AG08395 (cell line): ENCODE results near the gene PHACTR3.
A peak's percentile ranks its signal among the peaks of the same experiment; 100 is the strongest.

Source experiments
- DNase-seq: peaks from one replicate; pipeline ENCODE4 v3.0.0; 2012; ENCODE audit warnings: mixed read lengths, low spot score

Gene PHACTR3

GRCh38 chr20:59777331-59777725 is 173.0 kb downstream of the PHACTR3 start:
- DNase-seq, result no peak

DNA sequence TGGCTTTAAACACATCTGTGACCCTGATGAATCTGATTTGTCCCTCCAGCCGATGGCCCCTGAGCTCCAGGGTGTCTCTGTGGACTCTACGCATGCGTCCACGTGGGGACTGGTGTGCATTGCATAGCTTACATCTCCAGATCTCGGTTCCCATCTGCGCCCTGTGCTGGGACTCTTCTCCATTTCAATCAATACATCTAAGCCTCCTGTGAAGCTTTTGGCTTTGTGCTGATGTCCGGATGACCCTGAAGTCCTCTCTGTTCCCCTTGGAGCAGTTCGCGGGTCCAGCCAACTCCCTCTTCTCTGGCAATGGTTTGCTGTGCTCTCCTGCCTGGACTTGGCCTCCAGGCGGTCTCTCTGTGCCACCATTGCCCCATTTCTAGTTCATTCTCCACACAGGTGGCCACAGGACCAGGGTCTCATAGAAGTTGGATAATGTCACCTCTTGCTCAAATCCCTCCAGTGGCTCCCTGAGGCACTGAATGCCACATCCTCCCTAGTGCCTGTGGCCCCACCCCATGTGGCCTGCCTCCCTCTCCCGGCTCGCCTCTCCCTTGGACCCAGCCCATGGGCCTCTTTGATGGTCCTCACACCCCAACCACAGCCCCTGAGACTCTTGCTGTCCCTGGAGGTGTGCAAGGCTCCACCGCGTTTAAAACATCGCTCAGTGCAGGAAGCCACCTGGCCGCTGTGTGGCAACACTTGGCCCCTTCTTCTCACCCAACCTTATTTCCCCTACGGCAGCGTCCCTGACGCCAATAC is 173.7 kb downstream of the PHACTR3 start:
- no peak for DNase-seq

DNA sequence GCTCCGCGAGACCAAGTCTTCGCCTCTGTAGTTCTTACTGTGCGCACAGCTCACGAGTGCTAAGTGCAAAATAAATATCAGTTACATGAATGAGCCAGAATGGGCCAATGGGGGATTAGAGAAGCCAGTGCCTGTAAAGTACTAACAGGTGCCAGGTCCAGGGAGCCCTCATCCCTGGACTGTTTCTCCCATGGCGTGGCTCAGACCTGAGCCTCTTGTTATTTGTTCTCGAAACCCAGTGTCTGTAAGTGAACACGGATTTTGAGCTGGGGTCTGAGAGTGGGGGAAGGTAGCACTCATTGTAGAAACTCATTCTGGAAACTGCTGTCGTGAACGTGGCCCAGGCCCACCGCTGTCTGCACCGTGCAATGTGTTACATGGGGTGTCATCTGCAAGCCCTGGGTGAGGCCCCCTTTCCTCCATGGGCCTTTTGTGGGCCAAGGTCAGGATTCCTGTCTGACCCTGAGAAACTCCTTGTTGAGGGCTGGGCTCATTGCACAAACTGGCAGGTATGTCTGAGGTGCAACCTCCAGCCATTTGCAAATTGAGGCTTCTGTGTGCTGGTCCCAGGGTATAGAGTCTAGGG is 174.4 kb downstream of the PHACTR3 start:
- DNase-seq, result no peak

DNA sequence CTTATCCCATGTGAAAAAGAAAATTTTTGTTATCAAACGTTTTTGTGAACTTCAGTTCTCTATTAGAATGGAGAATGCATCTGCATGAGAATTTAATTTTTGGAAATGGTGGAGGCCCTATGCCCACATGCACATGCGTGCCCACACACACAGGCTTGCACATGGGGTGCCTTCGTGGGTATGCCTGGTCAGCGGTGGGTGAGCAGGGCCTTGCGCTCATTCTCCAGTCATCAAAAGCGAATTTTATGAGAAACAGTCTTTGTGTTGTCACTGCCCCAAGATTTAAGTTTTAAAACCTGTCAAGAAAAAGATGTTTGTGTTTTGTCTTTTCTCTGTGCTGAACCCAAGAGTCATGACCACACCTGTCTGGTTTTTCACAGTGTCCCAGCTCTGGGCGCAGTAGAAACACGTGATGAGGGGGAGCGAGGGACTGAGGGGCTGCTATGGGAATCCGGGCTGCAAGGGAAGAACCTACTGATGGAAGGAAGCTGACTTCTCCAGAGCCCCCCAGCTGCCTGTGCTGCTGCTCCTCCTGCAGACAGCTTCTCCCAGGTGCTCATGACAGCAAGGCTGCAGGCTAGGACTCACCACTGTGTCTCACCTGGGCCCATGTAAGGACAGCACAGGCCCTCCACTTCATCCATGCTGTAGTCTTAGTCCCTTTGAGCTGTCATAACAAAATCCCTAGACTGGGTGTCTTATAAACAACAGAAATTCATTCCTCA is 175.5 kb downstream of the PHACTR3 start:
- DNase-seq, result no peak

GRCh38 chr20:59780494-59781185 is 176.3 kb downstream of the PHACTR3 start:
- no peak for DNase-seq

DNA sequence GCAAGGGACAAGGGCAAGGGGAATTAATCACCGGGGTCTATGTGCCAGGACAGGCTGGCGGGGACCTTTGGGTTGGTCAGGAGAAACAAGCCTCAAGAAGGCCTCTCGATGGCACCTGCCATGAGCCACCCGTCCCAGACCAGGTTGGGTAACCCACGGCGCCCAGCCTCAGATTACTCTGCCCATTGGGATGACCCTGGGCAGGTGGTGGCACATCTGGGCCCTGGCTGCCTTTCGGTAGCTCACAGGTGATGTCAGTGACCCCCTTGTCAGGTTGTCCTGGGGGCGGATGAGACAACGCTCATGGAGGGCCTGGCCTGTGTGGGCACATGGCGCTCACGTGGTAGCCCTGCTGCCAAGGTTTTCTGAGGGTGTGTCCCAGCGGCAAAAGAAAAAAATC is 176.9 kb downstream of the PHACTR3 start:
- no peak for DNase-seq

GRCh38 chr20:59782986-59783640 is 178.8 kb downstream of the PHACTR3 start:
- DNase-seq, result peak; percentile 73

DNA sequence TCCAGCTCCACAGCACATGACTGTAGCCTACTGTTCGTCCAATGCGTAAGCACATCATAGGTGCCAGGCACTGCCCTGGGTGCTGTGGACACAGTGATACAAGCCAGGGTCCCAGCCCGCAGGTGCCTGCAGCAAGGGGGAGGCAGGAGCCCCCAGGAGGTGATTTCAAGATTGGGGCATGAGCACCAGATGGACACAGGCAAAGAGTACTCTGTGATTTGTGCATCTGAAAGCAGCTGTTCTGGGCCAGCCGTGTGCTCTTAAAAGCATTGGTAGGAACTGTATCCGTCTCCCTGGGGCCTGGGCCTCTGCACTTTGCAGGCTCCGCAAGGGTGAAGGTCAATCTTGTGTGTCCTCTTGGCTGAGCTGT is 179.3 kb downstream of the PHACTR3 start:
- no peak for DNase-seq

GRCh38 chr20:59784365-59784764 is 180.0 kb downstream of the PHACTR3 start:
- no peak for DNase-seq

GRCh38 chr20:59784791-59785668 is 180.7 kb downstream of the PHACTR3 start:
- no peak for DNase-seq

DNA sequence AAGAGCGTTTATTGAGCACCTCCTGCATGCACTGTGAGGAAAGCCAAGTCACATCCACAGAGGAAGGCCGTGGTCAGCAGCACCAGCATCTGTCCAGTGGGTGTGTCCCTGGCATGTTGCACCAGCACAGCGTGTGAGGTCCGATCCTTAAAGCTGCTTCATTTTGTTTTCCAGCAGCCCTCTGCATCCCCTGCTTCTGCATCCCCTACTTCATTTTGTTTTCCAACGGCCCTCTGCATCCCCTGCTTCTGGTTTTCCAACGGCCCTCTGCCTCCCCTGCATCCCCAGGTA is 181.3 kb downstream of the PHACTR3 start:
- DNase-seq, result no peak

- DNase-seq, result no peak
Observed at GRCh38 chr20:59785986-59786795, 181.9 kb downstream of the PHACTR3 start.

GRCh38 chr20:59786801-59787537 is 182.6 kb downstream of the PHACTR3 start:
- no peak for DNase-seq

GRCh38 chr20:59787538-59787890 is 183.2 kb downstream of the PHACTR3 start:
- DNase-seq, result no peak

DNA sequence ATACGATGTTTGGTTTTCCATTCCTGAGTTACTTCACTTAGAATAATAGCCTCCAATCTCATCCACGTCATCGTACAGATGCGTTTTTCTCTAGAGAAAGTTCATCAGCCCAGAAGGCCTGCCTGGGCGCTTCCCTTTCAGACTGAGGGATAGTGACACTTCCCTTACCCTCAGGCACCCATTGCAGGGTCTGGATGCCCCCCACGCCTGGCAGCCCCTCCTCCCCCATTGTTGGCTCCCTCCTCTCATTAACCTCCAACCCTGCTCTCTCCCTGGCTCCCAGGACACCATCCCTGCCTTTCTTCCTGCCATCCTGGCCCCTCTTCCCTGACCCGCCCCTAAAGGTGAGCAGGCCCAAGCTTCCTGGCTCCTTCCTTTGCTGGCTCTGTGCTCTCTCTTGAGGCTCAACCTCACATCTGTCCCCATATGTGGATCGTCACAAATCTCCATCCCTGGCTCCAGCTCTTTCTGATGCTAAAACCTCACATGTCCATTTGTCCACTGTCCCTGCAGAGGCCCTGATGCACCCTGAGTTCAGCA is 183.9 kb downstream of the PHACTR3 start:
- no peak for DNase-seq

DNA sequence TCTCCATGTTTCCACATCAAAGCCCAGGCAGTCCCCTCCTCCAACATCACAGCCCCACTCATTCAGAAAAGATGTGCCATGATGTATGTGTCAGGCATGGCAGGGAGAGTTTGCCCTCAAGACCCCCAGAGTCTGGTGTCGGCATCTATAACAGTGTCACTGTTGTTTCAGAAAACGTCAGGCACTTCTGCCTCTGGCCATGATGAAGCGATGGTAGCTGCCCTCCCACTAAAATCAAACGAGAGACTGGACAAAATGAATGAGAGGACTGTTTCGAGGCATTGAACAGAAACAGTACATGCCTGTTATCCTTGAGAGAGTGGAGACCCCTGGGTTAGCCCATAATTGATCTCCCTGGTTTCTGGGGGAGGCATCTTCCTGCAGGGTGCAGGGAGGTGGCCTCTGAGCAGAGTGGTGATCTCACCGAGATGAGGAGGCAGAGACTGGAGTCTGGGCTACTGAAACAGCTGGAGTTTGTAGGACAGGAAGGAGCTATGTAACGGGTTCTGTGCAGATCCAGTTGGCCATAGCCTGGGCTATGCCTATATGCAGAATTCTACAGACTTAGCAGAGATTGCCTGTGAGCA is 184.6 kb downstream of the PHACTR3 start:
- no peak for DNase-seq

DNA sequence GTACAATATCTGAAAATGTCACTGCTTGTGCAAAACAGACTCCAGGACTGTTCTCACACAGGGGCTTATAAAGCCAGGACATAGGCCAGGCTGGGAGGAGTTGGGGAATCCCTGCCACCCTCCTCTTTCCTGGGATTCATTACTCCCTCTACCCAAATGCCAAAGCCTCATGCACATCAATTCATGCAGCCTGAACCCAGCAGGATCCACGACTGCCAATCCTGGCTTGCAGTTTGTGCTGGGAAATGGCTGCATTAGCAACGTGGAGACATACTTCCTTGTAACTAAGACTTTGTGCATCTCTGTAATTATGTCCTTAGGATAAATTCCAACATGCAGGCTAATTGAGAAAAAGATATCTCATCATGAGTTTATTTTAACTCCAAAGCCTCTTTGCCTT is 185.3 kb downstream of the PHACTR3 start:
- DNase-seq, result no peak

DNA sequence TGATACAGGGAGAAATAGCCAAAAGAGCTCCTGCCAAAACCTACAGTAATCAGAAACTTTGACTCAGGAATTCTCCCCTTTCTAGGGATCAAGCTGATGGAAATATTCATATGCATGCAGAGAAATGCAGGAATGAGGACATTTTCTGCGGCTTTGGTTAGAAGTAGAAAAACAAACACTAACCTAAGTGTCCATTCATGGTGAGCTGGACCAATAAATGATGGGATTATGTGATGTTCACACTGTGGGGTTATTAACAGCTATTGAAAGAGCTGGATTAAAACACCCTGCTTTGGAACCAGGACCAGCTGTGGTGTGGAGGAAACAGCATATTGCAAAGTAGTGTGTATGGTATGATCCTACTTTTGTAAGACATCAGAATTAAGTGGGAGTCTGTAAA is 186.0 kb downstream of the PHACTR3 start:
- no peak for DNase-seq

DNA sequence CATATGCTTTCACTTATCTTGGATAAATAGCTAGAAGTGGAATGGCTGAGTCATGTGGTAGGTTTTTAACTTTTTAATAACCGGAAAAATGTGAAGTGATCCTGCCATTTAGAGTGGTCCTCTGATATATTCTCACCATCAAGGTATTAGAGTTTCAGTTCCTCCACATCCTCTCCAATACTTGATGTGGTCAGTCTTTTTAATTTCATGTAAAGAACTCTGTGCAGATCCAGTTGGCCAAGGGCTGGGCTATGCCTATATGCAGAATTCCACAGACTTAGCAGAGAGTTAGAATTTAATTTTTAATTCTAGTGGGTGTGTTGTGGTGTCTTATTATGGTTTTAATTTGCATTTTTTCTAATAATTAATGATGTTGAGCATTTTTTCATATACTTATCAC is 188.0 kb downstream of the PHACTR3 start:
- no peak for DNase-seq
